Measurements from ENCODE around the gene MYO7B. TPM values are rescaled to one million over a fixed set of nuclear protein-coding genes. Genes with fewer than 3 reads are reported as not detected.

MYO7B gene
- total RNA-seq, 1 donor from 2014 or later: 0.10 TPM

DNA sequence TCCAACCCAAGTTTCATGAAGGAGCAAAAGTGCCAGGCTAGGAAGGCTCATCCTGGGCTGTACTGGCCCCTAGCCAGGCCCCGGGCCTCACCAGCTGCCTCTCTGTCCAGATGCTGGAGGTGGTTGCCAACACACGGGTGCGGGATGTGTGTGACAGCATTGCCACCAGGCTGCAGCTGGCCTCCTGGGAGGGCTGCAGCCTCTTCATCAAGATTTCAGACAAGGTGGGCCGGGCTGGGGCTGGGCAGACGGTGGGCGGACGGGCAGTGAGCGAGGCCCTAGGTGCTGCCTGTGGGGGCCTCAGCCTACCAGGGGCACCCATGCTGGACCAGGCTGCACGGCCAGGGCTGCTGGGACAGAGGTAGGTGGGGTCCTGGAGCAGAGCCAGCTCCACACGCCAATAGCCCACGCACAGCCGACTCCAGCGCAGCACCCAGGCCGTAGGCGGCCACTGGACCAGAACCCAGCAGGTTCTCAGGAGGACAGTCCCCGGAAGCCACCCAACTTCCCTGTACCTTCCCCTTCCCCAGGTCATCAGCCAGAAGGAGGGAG, 98.7 kb downstream of the MYO7B start:
- Mint-ChIP-seq H3K4me1 (ENCODE audit: low read depth) (peaks cover 7% of the 10 kb centered on the region), H3K36me3 (ENCODE audit: low read depth) (no peaks in the 10 kb centered on the region), H3K4me3 (no peak overlapping the region), H3K27ac (no peak overlapping the region), H3K9me3 (no peaks in the 10 kb centered on the region), H3K27me3 (ENCODE audit: insufficient read depth) (peaks cover 3% of the 10 kb centered on the region)
- intact Hi-C loops (cut with micrococcal nuclease): no loop called here
- no peak for DNase-seq (ENCODE audit: low spot score)

DNA sequence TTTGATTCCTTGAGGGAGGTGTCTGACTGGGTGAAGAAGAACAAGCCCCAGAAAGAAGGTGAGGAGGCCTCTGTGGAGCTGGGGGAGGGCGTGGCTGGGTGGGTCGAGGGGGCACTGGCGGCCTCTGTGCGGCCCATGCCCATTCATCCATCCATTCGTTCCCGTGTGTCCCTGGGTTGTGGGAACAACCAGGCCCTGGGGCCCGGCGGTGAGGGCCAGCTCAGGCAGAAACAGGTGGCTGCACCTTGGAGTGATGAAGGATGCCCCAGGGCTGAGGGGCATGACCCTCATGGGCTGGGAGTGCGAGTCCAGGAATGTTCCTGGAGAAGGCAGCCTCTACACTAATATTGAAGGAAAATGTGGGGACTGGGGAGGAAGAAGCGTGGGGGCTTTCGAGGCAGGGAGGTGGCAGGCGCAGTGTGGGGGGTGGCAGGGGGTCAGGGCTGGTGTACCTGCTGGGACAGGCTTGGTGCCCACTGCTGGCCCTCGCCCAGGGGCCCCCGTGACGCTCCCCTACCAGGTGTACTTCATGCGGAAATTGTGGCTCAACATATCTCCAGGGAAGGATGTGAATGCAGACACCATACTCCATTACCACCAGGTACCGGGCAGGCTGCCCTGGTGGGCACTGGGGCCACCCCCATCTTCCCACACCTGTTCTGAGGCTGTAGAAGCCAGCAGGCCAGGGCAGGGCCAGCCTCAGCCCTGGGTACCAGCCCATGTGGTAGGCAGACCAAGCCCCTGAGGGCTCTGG, 99.3 kb downstream of the MYO7B start:
- H3K4me3 Mint-ChIP-seq: no peak overlapping the region
- peaks cover 7% of the 10 kb centered on the region for H3K4me1 Mint-ChIP-seq (ENCODE audit: low read depth)
- no peaks in the 10 kb centered on the region for H3K9me3 Mint-ChIP-seq
- no peaks in the 10 kb centered on the region for H3K36me3 Mint-ChIP-seq (ENCODE audit: low read depth)
- intact Hi-C loops (cut with micrococcal nuclease): no loop called here
- no peak overlapping the region for H3K27ac Mint-ChIP-seq
- H3K27me3 Mint-ChIP-seq (ENCODE audit: insufficient read depth): peaks cover 3% of the 10 kb centered on the region
- no peak for DNase-seq (ENCODE audit: low spot score)

DNA sequence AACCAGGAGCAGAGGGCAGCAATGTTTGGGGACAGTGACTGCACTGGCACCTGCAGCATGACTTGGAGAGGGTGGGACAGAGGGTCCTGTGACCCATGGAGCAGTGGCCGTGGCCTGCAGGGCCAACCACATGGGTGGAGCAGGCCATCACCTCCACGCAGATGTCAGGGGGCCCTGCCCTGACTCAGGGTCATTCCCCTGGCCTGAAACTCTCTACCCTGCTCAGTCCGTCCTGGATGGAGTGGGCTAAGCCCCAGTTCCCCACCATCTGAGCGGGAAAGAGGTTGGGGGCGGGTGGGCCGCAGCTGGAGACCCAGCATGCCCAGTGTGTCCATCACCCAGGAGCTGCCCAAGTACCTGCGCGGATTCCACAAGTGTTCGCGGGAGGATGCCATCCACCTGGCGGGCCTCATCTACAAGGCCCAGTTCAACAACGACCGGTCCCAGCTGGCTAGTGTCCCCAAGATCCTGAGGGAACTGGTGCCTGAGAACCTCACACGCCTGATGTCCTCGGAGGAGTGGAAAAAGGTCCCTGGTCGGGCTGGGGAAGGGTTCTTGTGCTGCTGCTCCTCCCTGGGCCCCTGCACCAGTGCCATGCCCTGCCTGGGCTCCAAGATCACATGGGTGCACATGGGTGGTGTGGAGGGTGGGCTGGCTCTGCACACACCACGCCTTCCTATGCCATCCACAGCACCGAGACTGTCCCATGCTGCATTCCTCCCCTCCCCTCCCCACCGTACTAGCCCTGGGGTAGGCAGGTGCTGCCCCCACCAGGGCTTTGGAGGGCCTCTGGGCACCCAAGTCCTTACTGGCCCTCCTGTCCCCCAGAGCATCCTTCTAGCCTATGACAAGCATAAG, 100.1 kb downstream of the MYO7B start:
- H3K36me3 Mint-ChIP-seq (ENCODE audit: low read depth): no peaks in the 10 kb centered on the region
- no peaks in the 10 kb centered on the region for H3K9me3 Mint-ChIP-seq
- no peak overlapping the region for H3K4me3 Mint-ChIP-seq
- intact Hi-C loops (cut with micrococcal nuclease): no loop called here
- H3K27me3 Mint-ChIP-seq (ENCODE audit: insufficient read depth): no peaks in the 10 kb centered on the region
- no peak for DNase-seq (ENCODE audit: low spot score)
- H3K27ac Mint-ChIP-seq: no peak overlapping the region
- peaks cover 7% of the 10 kb centered on the region for H3K4me1 Mint-ChIP-seq (ENCODE audit: low read depth)

DNA sequence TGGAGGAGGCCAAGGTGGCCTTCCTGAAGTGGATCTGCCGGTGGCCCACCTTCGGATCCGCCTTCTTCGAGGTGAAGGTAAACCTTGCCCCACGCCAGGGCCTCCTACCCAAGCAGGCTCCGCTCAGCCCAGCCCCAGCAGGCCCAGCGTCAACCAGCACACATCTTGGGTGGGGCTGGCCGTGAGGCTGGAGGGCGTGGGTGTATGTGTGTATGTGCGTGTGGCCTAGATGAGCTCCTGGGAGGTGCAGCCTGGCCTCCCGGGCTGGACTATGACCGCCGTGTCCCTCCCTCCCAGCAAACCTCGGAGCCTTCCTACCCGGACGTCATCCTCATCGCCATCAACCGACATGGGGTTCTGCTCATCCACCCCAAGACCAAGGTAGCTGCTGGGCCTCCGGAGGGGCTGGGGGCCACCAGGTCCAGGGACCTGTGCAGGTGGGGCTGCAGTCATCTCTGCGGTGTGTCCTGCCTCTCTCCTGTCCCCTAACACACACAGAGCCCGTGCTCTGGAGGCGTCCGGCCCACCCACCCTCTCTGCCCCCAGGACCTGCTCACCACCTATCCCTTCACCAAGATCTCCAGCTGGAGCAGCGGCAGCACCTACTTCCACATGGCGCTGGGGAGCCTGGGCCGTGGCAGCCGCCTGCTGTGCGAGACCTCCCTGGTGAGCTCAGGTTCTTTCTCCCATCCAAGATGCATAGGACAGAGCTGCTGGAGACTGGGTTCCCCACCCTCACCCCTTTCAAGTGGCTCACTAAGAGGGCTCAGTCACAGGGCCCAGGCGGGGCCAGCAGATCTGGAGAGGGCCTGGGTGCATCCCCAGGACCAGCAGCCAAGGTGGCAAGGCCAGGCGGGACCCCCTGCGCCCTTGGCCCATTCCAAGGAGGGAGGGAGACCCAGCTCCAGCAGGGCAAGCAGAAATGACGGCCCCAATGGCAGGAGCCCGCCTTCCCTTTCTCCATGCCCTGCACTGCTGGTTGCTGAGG, 101.1 kb downstream of the MYO7B start:
- intact Hi-C loops (cut with micrococcal nuclease): no loop called here
- Mint-ChIP-seq H3K36me3 (ENCODE audit: low read depth) (no peaks in the 10 kb centered on the region), H3K27ac (peak overlapping the region; percentile 40), H3K4me3 (no peak overlapping the region), H3K9me3 (no peaks in the 10 kb centered on the region), H3K4me1 (ENCODE audit: low read depth) (peaks cover 7% of the 10 kb centered on the region), H3K27me3 (ENCODE audit: insufficient read depth) (no peaks in the 10 kb centered on the region)
- DNase-seq (ENCODE audit: low spot score): no peak

DNA sequence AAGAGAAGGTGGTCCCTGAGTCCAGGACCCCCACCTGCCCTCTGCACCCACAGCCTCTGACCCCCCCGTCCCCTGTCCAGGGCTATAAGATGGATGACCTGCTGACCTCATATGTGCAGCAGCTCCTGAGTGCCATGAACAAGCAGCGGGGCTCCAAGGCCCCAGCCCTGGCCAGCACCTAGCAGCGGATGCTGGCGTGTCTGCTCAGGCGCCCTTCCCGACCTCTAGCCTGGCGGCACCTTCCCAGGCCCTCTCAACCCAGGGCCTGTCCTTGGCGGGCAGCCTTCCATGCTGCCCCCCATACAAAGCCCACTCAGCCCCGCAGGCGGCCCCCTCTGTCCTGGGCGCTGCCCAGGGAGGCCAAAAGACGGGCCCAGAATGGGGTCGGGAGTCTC, 101.8 kb downstream of the MYO7B start:
- intact Hi-C loops (cut with micrococcal nuclease): no loop called here
- Mint-ChIP-seq H3K27me3 (ENCODE audit: insufficient read depth) (no peaks in the 10 kb centered on the region), H3K9me3 (no peaks in the 10 kb centered on the region), H3K4me1 (ENCODE audit: low read depth) (peaks cover 7% of the 10 kb centered on the region), H3K36me3 (ENCODE audit: low read depth) (no peaks in the 10 kb centered on the region), H3K4me3 (no peak overlapping the region), H3K27ac (no peak overlapping the region)
- no peak for DNase-seq (ENCODE audit: low spot score)

DNA sequence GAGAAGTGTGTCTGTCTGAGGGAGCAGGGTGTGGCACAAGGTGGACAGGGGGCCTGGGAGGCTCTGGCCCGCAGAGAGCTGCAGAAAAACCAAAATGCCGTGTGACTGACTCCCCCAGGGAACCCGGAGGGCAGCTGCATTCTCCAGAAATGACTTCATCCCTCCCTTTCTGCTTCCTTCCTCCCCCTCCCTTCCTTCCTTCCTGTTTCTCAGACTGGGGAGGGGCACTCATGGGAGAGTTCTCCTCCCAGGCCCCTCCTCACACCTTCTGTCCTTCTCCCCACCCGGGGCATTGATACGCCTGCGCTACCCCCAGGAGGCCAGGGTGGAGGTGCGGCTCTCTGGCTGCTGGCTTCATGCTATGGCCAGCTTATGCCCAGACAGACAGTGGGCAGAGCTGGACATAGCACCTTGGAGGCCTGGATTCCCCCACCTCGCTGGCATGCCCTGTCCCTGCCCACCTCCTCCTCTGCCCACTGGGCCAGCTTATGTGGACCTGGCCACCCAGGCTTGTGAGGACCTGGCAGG, 102.3 kb downstream of the MYO7B start:
- Mint-ChIP-seq H3K27ac (peak overlapping the region; percentile 35), H3K27me3 (ENCODE audit: insufficient read depth) (no peaks in the 10 kb centered on the region), H3K4me3 (no peak overlapping the region), H3K36me3 (ENCODE audit: low read depth) (no peaks in the 10 kb centered on the region), H3K4me1 (ENCODE audit: low read depth) (peaks cover 7% of the 10 kb centered on the region), H3K9me3 (no peaks in the 10 kb centered on the region)
- no peak for DNase-seq (ENCODE audit: low spot score)
- intact Hi-C loops (cut with micrococcal nuclease): no loop called here

DNA sequence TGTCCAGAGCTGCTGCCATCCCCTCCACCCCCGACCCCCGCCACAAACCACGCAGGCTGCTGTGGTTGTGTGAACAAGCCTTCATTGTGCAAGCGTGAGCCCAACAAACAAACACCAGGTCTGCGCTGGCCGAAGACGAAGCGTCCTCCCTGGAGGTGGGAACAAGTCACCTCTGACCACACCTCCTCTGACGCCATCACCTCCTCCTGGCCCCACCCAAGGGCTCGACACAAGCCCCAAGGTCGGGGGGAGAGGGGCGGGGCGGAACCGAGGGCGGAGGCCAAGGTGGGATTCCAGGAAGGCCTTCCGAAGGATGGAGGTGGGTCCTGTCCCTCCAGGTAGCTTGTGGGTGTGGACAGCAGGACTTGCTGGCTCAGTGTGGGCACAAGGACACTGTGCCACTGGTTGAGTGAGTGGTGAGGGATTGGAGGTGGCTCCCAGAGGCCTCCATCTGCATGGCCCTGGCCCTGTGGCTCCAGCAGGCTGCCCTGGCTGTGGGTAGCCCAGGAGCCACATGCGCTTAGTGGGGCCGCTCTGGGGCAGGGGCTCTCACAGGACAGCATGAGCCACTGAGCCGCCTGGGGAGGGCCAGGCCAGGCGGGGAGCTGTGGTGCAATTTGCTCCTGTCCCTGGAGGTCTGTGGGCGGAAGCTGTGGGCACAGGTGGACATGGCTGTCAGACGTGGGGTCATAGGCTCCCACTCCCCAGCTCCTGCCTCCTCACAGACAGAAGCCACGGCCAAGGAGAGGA, 103.1 kb downstream of the MYO7B start:
- no peaks in the 10 kb centered on the region for H3K27me3 Mint-ChIP-seq (ENCODE audit: insufficient read depth)
- no peak overlapping the region for H3K27ac Mint-ChIP-seq
- no peaks in the 10 kb centered on the region for H3K36me3 Mint-ChIP-seq (ENCODE audit: low read depth)
- intact Hi-C loops (cut with micrococcal nuclease): no loop called here
- H3K9me3 Mint-ChIP-seq: no peaks in the 10 kb centered on the region
- DNase-seq (ENCODE audit: low spot score): no peak
- peaks cover 7% of the 10 kb centered on the region for H3K4me1 Mint-ChIP-seq (ENCODE audit: low read depth)
- H3K4me3 Mint-ChIP-seq: no peak overlapping the region

DNA sequence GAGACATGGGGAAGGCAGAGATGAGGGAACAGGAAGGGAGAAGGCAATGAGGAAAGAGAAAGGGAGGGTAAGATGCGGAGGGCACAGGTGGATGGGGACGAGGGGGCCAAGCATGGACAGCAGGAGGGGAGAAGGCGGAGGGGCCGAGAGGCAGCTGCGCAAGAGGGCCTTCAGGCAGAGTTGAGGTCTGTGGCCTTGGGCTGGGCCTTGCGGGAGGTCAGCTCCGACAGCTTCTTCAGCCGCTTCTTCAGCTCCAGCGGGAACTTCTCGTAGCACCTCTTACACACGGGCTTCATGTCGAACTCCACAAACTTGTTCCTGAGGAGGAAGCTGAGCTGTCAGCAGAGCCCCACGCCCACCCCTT, 103.6 kb downstream of the MYO7B start:
- H3K36me3 Mint-ChIP-seq (ENCODE audit: low read depth): no peaks in the 10 kb centered on the region
- no peak overlapping the region for H3K4me3 Mint-ChIP-seq
- H3K27me3 Mint-ChIP-seq (ENCODE audit: insufficient read depth): no peaks in the 10 kb centered on the region
- no peak for DNase-seq (ENCODE audit: low spot score)
- intact Hi-C loops (cut with micrococcal nuclease): no loop called here
- no peaks in the 10 kb centered on the region for H3K9me3 Mint-ChIP-seq
- H3K4me1 Mint-ChIP-seq (ENCODE audit: low read depth): peaks cover 7% of the 10 kb centered on the region
- H3K27ac Mint-ChIP-seq: no peak overlapping the region

DNA sequence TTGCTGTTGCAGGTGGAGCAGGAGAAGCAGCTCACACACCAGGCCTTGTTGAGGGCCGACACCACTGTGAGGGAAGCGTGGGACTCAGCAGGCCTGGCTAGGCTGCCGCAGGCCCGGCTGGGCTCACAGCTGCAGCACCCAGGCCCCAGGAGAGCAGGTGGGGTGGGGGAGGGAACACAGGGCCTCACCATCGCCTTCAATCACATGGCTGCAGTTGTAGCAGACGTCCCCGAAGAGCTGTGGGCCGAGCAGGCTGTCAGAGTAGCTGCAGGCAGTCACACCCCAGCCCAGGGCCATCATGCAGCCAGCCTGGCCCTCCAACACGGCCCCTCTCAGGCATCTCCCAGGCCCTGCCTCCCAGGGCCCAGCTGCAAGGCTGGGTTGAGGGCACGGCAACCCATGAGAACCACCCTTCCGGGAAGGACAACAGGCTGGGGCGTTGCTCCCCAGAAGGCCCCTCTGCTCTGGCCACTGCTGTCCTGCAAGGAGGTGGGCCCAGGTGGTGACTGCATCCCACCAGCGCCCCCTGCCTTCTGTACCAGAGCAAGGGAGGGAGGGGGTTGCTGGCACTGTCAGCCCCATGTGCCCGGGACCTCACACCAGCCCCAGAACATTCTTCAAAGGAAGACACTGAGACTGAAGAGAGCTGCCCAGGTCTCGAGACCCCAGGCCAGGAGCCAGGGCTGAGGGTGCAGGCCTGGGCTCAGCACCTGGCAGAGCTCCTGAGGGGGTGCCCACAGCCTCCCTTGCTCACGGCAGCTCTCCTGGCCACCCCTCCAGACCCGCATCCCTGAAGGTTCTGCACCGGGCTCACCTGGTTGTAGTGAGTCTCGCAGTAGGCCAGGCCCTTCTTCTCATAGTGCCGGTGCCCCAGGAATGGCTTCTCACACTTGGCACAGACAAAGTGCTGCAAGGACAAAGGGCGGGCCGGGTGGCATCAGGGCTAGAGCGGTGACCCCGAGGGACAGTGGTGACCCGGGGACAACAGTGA, 104.9 kb downstream of the MYO7B start:
- Mint-ChIP-seq H3K4me3 (peak overlapping the region; percentile 49), H3K27ac (peak overlapping the region; percentile 70), H3K36me3 (ENCODE audit: low read depth) (no peaks in the 10 kb centered on the region), H3K27me3 (ENCODE audit: insufficient read depth) (no peaks in the 10 kb centered on the region), H3K9me3 (no peaks in the 10 kb centered on the region), H3K4me1 (ENCODE audit: low read depth) (peaks cover 7% of the 10 kb centered on the region)
- intact Hi-C loops (cut with micrococcal nuclease): loop anchor here (2.0 to 10.0 kb wide), 2 partner anchors 114 to 316 kb away; partner anchors contain the start of gene IWS1
- no peak for DNase-seq (ENCODE audit: low spot score)

DNA sequence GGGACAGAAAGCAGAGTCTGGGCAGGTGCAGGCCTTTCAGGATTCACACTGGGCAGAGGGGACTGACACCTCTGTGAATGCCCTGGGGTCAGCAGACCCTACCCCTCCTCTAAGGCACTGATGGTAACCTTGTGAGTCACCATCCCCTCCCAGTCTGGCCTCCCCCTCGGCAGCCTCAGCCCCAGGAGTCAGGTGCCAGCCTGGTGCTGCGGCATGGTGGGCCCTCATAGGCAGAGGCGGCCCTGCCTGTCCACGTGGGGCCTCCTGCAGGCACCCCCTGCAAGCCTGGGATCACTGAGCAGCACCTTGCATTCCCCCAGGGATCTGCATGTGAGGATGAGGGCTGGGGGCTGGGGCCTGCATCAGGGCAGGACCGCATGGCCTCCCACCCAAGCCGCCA, 105.7 kb downstream of the MYO7B start:
- no peaks in the 10 kb centered on the region for H3K36me3 Mint-ChIP-seq (ENCODE audit: low read depth)
- peak overlapping the region; percentile 49 for H3K4me3 Mint-ChIP-seq
- H3K4me1 Mint-ChIP-seq (ENCODE audit: low read depth): peaks cover 7% of the 10 kb centered on the region
- no peak overlapping the region for H3K27ac Mint-ChIP-seq
- H3K9me3 Mint-ChIP-seq: no peaks in the 10 kb centered on the region
- H3K27me3 Mint-ChIP-seq (ENCODE audit: insufficient read depth): no peaks in the 10 kb centered on the region
- intact Hi-C loops (cut with micrococcal nuclease): loop anchor here (2.0 to 10.0 kb wide), 2 partner anchors 114 to 316 kb away; partner anchors contain the start of gene IWS1
- DNase-seq (ENCODE audit: low spot score): no peak

All from activated T-helper 1 cell treated with anti-CD3 and anti-CD28 coated beads, Interleukin-12 subunit alpha, Interleukin-12 subunit beta, Interleukin-2, Interleukin-4 antibody, amounts not matched to agents 30 ng/mL and 10 ng/mL and 1 ng/mL, durations not matched to agents 14 hours and 24 hours and 36 hours (primary cell).